ENCODE results near the gene PCNX2. TPM values are rescaled to one million over a fixed set of nuclear protein-coding genes. Genes with fewer than 3 reads are reported as not detected.

PCNX2 gene
- total RNA-seq, 2 donors from 2014 or later = 64.1 to 70.1 TPM

DNA sequence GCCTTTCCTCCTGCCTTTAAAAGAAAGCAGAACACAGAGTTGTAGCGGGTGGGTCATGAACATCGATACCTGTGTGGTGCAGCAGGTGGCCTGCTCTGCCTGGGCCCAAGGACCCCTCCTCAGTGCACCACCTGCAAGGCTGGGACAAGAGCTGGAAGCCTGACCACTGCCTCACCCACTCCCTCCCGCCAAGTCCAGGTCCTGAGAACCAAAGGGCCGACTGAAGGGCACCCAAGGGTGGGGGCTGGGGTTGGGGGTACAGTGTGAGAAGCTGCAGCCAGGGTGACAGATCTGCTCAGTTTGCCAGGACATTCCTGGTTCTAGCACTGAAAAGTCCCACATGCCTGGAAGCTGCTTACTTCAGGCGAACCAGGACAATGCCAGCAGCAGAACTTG, 309.0 kb downstream of the PCNX2 start:
- ATAC-seq (no peak), DNase-seq (no peak)
- H3K9me3 ChIP-seq (ENCODE audit: control insufficient read depth, low read length, poor library complexity, severe bottlenecking) = no peaks in the 10 kb centered on the region
- Mint-ChIP-seq H3K4me3 (no peak overlapping the region), H3K27me3 (no peaks in the 10 kb centered on the region), H3K4me1 (no peaks in the 10 kb centered on the region), H3K36me3 (ENCODE audit: low read depth) (peaks cover 2% of the 10 kb centered on the region), H3K27ac (no peak overlapping the region)

DNA sequence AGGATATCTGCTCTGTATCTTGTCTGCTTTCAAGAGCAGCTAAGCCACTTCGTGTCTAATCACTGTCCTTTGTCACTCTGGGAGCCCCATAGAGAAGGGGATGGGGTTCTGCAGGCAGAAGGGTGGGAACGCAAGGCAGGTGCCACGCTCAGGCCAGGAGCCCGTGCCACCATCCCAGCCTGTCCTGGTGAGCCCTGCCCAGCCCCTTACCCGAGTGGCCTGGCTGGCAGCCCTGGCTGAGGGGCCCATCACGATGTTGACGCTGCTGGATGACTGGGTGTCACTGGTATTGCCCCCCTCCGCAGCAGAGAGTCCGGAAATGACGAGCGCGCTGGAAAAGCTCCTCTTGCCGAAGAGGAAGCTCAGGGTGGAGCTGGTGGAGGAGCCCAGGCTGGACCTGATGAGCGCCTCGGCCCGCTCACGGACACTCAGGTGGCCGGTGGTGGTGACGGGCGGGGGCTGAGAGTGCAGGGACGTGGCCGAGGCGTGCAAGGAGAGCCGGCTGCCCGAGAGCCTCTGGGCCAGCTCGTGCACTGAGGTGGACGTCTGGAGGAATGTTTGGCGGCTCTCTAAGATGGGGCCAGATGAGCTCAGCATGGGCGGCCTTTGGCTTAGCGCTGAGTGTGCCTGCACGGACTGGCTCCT, 309.5 kb downstream of the PCNX2 start:
- H3K9me3 ChIP-seq (ENCODE audit: control insufficient read depth, low read length, poor library complexity, severe bottlenecking) = no peaks in the 10 kb centered on the region
- no peaks in the 10 kb centered on the region for H3K4me1 Mint-ChIP-seq
- H3K27me3 Mint-ChIP-seq = no peaks in the 10 kb centered on the region
- peaks cover 2% of the 10 kb centered on the region for H3K36me3 Mint-ChIP-seq (ENCODE audit: low read depth)
- no peak for DNase-seq
- ATAC-seq = no peak
- H3K4me3 Mint-ChIP-seq = peak overlapping the region; percentile 7
- no peak overlapping the region for H3K27ac Mint-ChIP-seq

DNA sequence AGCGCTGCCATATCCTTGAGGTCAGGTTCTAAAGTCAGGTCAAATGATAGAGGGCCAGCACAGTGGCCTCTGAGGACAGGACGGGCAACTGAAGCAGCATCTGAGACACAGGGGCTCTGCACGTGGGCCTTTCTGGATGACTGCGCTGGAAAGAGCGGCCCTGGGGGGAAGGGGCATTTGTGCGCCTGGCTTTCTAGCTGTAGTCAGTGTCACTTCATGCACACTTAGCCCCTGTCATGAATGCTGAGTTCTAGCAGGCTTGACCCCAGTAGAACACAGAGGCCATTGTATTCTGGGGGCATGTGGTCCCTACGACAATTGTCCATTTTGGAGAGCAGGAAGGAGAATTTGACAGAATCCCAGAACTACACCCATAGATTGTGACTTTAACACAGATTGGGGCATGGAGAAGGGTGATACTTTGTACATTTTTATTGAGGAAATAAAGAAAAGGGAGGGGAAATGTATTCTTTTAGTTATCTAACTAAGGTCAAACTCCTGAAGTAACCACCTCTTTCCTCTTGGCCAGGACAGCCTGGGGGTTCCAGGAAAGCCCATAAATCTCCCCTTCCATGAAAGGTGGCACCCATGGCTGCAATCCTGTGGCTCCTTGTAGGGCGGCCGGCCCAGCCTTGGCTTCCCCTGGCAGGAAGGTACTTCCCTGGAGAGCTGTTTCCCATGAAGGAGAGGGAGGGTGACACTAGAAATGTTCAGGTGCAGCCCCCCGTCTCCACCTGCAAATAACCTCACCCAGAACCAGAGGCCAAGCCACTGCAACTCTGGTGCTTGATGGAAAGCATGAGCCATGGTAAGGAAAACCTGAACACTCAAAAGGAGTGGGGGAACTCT, 310.7 kb downstream of the PCNX2 start:
- Mint-ChIP-seq H3K27ac (no peak overlapping the region), H3K36me3 (ENCODE audit: low read depth) (peaks cover 5% of the 10 kb centered on the region), H3K4me3 (no peak overlapping the region), H3K4me1 (peaks cover 3% of the 10 kb centered on the region), H3K27me3 (no peaks in the 10 kb centered on the region)
- DNase-seq (no peak), ATAC-seq (no peak)
- no peaks in the 10 kb centered on the region for H3K9me3 ChIP-seq (ENCODE audit: control insufficient read depth, low read length, poor library complexity, severe bottlenecking)

DNA sequence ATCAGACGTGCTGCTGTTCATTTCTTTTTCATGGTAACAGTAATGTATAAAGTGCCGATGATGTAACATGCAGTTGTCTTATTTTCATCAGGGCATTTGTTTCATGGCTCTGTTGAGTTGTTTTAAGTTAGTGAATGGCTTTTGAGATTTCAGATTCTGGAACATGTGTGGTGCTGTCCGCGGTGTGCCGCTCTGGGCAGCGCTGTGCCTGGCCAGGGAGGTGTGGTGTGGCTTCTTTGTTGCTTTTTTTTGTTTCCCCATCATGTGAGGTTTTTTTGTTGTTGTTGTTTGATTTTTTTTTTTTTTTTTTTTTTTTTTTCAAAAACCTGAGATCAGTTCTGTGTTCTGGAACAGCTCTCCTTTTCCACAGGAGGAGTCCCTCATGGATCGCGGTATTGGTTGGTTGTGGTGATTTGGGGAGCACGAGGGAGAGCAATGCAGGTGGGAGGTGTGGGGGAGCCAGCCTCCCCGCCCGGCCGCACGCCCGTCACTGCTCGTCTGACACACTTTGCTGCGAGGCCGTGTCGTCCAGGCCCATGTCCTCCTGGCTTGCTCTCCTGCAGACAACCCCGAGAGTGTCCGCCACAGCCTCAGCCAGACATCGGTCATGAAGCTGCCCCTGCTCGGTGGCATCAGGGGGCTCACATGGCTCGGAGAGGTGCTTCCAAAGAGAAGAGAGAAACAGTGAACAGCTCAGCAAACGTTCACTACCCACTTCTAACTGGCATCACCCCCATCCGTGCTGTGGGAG, 311.5 kb downstream of the PCNX2 start:
- no peak overlapping the region for H3K27ac Mint-ChIP-seq
- H3K27me3 Mint-ChIP-seq = no peaks in the 10 kb centered on the region
- ATAC-seq = no peak

DNA sequence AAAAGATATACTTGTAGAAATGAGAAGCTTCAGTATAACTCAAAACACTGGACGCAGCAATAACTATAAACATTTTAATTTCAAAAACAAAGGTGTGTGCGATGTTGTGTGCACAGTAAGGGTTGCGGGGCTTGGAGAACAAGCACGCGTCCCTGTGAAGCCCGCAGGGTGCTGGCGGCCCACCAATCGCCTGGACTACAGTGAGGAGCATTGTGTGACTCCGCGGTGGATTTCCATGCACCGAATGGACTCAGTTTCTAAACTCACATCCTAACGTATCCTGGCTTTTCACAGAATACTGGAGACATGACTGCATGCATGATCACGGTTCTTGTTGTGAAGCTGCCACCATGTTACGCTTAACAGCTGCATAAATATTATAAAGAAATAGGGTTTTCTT, 312.1 kb downstream of the PCNX2 start:
- ATAC-seq (no peak), DNase-seq (no peak)
- H3K4me3 Mint-ChIP-seq = no peak overlapping the region
- peaks cover 5% of the 10 kb centered on the region for H3K36me3 Mint-ChIP-seq (ENCODE audit: low read depth)
- H3K4me1 Mint-ChIP-seq = peaks cover 6% of the 10 kb centered on the region
- no peaks in the 10 kb centered on the region for H3K27me3 Mint-ChIP-seq
- H3K27ac Mint-ChIP-seq = no peak overlapping the region
- no peaks in the 10 kb centered on the region for H3K9me3 ChIP-seq (ENCODE audit: control insufficient read depth, low read length, poor library complexity, severe bottlenecking)

More for the DNA sequence above, 311.5 kb downstream of the PCNX2 start:
- H3K36me3 Mint-ChIP-seq (ENCODE audit: low read depth) = peaks cover 5% of the 10 kb centered on the region
- no peak overlapping the region for H3K4me3 Mint-ChIP-seq
- H3K4me1 Mint-ChIP-seq = peaks cover 3% of the 10 kb centered on the region
- H3K9me3 ChIP-seq (ENCODE audit: control insufficient read depth, low read length, poor library complexity, severe bottlenecking) = no peaks in the 10 kb centered on the region
- no peak for DNase-seq

DNA sequence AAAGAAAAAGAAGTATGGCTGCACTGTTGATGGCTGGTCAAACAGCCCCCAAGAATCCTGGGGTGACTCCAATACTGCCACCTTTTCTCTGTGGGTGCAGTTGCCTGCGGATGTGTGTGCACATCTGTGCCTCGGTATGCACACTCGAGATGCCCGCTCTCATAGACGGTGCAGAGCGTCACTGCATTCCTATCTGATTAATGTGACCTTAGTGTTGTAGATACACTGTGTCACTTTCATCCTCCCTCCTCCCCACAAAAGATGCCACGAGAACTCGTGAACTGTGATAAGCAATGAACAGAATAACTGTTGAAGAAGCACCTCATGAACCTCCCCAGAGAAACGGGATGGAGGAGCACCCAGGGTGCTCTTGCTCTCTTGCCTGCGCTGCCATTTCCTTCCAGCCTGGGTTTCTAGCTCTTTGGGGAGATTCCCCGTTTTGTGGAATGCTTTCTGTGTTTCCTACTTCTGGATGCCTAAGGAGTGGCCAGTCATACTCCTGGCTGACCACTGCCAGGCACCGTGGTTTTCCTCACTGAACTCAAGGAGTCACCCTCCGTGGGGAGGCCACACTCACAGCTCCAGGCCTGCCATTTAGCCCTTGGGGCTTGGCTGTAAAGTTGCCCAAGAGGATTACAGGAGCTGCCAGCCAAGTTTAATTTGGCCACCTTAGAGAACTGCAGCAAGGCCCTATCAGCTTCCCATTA, 313.1 kb downstream of the PCNX2 start:
- H3K4me3 Mint-ChIP-seq = no peak overlapping the region
- no peak for ATAC-seq
- peak overlapping the region; percentile 74 for H3K27ac Mint-ChIP-seq
- H3K27me3 Mint-ChIP-seq = no peaks in the 10 kb centered on the region
- H3K4me1 Mint-ChIP-seq = peaks cover 11% of the 10 kb centered on the region
- peaks cover 7% of the 10 kb centered on the region for H3K36me3 Mint-ChIP-seq (ENCODE audit: low read depth)
- DNase-seq = no peak
- H3K9me3 ChIP-seq (ENCODE audit: control insufficient read depth, low read length, poor library complexity, severe bottlenecking) = no peaks in the 10 kb centered on the region

DNA sequence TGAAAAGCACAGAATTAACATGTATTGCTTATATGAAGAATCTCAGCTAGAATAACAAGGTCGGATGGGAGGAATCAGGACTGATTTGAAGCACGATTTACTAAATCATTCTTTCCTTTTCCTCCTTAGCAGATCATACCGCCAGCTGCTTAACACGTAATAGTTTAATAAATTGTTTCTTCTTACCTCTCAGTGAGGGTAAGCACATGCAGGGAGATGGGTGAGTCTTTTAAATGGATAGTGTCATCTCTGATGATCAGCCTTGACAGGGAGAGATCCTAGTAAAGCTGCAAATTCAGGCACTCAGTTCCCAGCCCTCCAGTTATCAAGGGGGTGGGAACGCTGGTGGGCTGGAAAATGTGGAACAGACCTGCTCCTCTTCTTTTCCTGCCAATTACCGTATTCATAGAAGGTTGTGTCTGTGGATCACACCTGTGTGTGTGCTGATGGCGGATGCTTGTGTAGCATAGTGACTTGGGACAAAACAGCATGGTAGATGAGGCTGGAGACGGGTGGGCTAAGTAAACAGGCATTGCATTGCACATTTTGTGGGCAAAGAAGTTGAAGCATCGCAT, 314.5 kb downstream of the PCNX2 start:
- Mint-ChIP-seq H3K4me3 (no peak overlapping the region), H3K36me3 (ENCODE audit: low read depth) (peaks cover 7% of the 10 kb centered on the region), H3K27ac (peak overlapping the region; percentile 78), H3K4me1 (peaks cover 13% of the 10 kb centered on the region), H3K27me3 (no peaks in the 10 kb centered on the region)
- no peak for DNase-seq
- H3K9me3 ChIP-seq (ENCODE audit: control insufficient read depth, low read length, poor library complexity, severe bottlenecking) = no peaks in the 10 kb centered on the region
- no peak for ATAC-seq

DNA sequence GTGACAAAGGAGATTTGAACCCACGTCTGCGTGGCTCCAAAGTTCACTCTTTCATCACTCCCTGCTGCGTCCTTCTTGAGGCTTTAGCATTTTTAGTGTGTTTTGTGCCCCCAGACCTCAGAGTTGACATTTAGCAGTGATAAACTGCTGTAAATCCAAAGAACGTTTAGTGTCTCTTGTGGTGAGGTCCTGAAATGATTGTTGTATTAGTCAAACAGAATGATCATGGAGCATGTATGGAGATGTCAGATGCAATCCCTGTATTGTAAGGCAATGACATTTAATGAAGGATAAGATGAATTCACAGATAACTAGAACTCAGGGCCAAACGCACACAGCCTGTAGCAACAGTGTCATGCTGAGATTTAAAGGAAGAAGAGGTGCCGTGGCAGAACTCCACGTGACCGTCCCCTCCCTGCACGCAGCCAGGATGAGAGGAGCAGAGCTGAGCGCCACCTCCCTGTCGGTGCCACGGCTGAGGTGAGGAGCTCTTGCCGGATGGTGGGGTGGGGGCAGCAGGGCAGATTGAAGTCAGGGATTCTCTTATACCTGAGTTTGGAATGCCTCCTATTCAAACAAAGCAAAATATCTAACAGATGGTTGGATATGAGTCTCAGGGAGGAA, 315.1 kb downstream of the PCNX2 start:
- ATAC-seq = no peak
- H3K27me3 Mint-ChIP-seq = no peaks in the 10 kb centered on the region
- no peaks in the 10 kb centered on the region for H3K9me3 ChIP-seq (ENCODE audit: control insufficient read depth, low read length, poor library complexity, severe bottlenecking)
- H3K4me1 Mint-ChIP-seq = peaks cover 13% of the 10 kb centered on the region
- no peak overlapping the region for H3K4me3 Mint-ChIP-seq
- H3K36me3 Mint-ChIP-seq (ENCODE audit: low read depth) = peaks cover 7% of the 10 kb centered on the region
- peak overlapping the region; percentile 78 for H3K27ac Mint-ChIP-seq
- no peak for DNase-seq

DNA sequence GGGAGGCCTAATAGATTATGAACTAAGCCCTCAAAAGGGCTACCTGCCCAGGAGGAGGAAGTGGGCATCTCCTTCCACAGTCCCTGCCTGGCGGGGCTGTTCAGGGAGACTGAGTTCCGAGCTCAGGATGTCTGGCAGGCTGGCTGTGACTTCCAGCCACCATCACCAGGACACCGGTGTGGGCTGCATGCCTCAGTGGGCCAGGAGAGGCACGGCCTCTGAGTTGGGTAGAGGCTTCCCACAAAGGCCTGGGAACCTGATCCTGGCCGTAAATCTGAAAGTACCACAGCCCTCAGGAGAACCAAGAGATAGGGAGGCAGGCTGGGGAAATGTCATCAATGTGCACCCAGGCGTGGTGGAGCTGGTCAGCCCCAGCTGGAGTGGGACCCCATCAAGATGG, 316.0 kb downstream of the PCNX2 start:
- H3K9me3 ChIP-seq (ENCODE audit: control insufficient read depth, low read length, poor library complexity, severe bottlenecking) = no peaks in the 10 kb centered on the region
- Mint-ChIP-seq H3K4me3 (no peak overlapping the region), H3K4me1 (peaks cover 13% of the 10 kb centered on the region), H3K36me3 (ENCODE audit: low read depth) (peaks cover 7% of the 10 kb centered on the region), H3K27me3 (no peaks in the 10 kb centered on the region), H3K27ac (no peak overlapping the region)
- DNase-seq (no peak), ATAC-seq (no peak)

DNA sequence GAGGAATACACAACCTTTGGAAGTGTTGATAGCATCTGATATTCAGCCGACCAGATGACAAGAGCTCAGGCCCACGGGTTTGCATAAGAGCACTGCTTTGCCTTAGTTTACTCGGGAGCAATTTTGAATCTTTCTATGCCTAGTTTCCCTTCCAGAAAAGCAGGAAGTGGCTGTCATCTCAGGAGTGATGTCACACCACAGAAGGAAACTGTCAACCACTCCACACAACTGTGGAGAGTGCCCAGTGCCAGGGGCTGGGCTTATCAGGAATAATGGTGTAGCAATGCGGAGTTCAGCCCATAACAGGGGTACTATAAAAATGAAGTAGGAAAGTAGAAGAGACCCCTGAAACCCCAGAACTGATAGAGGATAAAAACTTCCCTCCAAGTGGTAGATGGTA, 316.7 kb downstream of the PCNX2 start:
- DNase-seq = no peak
- Mint-ChIP-seq H3K27ac (peak overlapping the region; percentile 84), H3K36me3 (ENCODE audit: low read depth) (peaks cover 8% of the 10 kb centered on the region), H3K27me3 (no peaks in the 10 kb centered on the region), H3K4me1 (peaks cover 13% of the 10 kb centered on the region), H3K4me3 (no peak overlapping the region)
- ATAC-seq = no peak
- no peaks in the 10 kb centered on the region for H3K9me3 ChIP-seq (ENCODE audit: control insufficient read depth, low read length, poor library complexity, severe bottlenecking)

DNA sequence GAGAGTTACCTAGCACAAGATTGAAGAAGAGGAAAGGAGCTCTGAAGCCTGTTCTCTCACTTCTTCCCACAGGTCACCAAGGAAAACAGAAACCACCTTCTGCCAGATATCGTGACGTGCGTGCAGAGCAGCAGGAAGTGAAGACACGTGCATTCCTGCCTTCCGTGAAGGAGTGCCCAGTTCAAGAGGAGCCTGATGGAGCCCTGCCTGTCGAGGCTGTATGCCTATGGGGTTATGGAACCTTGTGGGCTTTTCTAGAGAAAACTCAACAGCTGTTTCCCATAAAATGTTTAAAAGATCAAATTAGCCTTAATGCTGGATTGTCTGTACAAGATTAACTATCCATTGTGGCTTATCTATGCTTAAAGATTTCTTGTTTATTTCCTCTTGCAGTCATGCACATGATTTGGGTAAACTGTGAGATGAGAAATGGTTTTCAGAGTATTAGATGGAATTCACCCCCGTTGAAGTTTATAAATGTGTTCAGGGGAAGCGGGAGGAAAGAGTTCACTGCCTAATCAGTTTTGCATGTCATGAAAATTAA, 317.4 kb downstream of the PCNX2 start:
- Mint-ChIP-seq H3K4me1 (peaks cover 13% of the 10 kb centered on the region), H3K4me3 (no peak overlapping the region), H3K27me3 (no peaks in the 10 kb centered on the region), H3K36me3 (ENCODE audit: low read depth) (peaks cover 10% of the 10 kb centered on the region), H3K27ac (peak overlapping the region; percentile 84)
- H3K9me3 ChIP-seq (ENCODE audit: control insufficient read depth, low read length, poor library complexity, severe bottlenecking) = no peaks in the 10 kb centered on the region
- peak; percentile 57 for ATAC-seq
- DNase-seq = no peak

DNA sequence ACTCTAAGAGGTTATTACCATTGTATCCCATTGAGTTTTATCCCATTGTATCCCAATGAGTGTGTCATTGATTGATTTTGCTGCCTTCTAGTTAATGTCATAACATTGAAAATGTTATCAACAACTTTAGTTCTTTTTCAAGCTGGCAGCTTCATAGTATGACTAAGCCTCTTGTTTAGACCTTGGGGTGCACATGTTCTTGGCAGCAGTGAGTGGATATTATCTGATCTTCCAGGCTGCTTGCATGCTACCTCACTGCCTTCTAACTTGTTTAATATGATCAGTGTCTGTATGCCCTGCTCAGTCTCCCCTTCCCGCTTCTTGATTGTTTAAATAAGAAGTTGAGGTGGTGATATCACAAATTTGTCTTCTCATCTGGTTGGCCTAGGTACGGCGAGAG, 320.6 kb downstream of the PCNX2 start:
- no peaks in the 10 kb centered on the region for H3K27me3 Mint-ChIP-seq
- H3K4me1 Mint-ChIP-seq = peaks cover 11% of the 10 kb centered on the region
- peaks cover 18% of the 10 kb centered on the region for H3K36me3 Mint-ChIP-seq (ENCODE audit: low read depth)
- no peaks in the 10 kb centered on the region for H3K9me3 ChIP-seq (ENCODE audit: control insufficient read depth, low read length, poor library complexity, severe bottlenecking)
- ATAC-seq (no peak), DNase-seq (no peak)
- H3K4me3 Mint-ChIP-seq = no peak overlapping the region
- no peak overlapping the region for H3K27ac Mint-ChIP-seq

Measured in T-helper 17 cell (primary cell).